MCF 10A (cell line): ENCODE measurements around the gene RNF212. TPM values are rescaled to one million over a fixed set of nuclear protein-coding genes. Genes with fewer than 3 reads are reported as not detected.
"Not testable (repeated sequence)": the region's sequence is repeated elsewhere in the genome, so short reads cannot be mapped to it uniquely, and the experiment has no call there.

Source experiments
- BruUV-seq: library from RNA; stranded (reverse); fragments of 400-500 nt; replicated peaks from 2 replicates; lab custom pipeline; 2021; lab: Mats Ljungman, UMichigan
- CTCF ChIA-PET: fragments of 300-600 bp; sonication (Branson Sonifier 250); formaldehyde crosslinking; extraction: SDS; loops from one replicate; lab custom pipeline; 2021; ENCODE audit warnings: antibody characterized with exemption, inconsistent platforms; lab: Yijun Ruan, JAX
- POLR2A ChIA-PET: fragments of 300-600, 350-650 bp; sonication (Branson Sonifier 250); formaldehyde crosslinking; extraction: SDS; loops from one replicate; lab custom pipeline; 2020; ENCODE audit warnings: antibody characterized with exemption, inconsistent platforms; lab: Yijun Ruan, JAX
- DNase-seq: peaks from one replicate; pipeline ENCODE4 v3.0.0-alpha.2; 2018; ENCODE audit not compliant: unreplicated experiment
- H3K27ac Mint-ChIP-seq: one replicate; pipeline ENCODE4 v1.8.0; 2022; ENCODE audit warnings: mild to moderate bottlenecking, low read depth, mixed read lengths; ENCODE audit not compliant: unreplicated experiment
- H3K27me3 Mint-ChIP-seq: one replicate; pipeline ENCODE4 v1.8.0; 2022; ENCODE audit warnings: mixed read lengths; ENCODE audit not compliant: insufficient read depth, unreplicated experiment
- H3K36me3 Mint-ChIP-seq: one replicate; pipeline ENCODE4 v1.8.0; 2022; ENCODE audit warnings: mild to moderate bottlenecking, moderate library complexity, mixed read lengths; ENCODE audit not compliant: insufficient read depth, unreplicated experiment
- H3K4me1 Mint-ChIP-seq: one replicate; pipeline ENCODE4 v1.8.0; 2022; ENCODE audit warnings: mixed read lengths; ENCODE audit not compliant: insufficient read depth, unreplicated experiment
- H3K4me3 Mint-ChIP-seq: one replicate; pipeline ENCODE4 v1.8.0; 2022; ENCODE audit warnings: mild to moderate bottlenecking, moderate library complexity, mixed read lengths; ENCODE audit not compliant: unreplicated experiment
- H3K9me3 Mint-ChIP-seq: one replicate; pipeline ENCODE4 v1.8.0; 2022; ENCODE audit warnings: mixed read lengths; ENCODE audit not compliant: unreplicated experiment
- intact Hi-C: fragments of 100-400 bp; cut with micrococcal nuclease; formaldehyde crosslinking; loops from 2 replicates; pipeline ENCODE4 v1.14.1; 2022
- total RNA-seq: library from RNA; stranded (reverse); gene quantifications from 2 replicates; pipeline ENCODE4 v1.2.3, GENCODE V29; 2022
- TF ChIP-seq, protein P1 (sequence below): fragments of 200-600 bp; IDR thresholded peaks from one replicate; pipeline ENCODE4 v1.8.0; 2022; ENCODE audit warnings: antibody characterized with exemption, mild to moderate bottlenecking; ENCODE audit not compliant: unreplicated experiment

Gene RNF212
- total RNA-seq, 1 experiment from 2014 or later: not detected

DNA sequence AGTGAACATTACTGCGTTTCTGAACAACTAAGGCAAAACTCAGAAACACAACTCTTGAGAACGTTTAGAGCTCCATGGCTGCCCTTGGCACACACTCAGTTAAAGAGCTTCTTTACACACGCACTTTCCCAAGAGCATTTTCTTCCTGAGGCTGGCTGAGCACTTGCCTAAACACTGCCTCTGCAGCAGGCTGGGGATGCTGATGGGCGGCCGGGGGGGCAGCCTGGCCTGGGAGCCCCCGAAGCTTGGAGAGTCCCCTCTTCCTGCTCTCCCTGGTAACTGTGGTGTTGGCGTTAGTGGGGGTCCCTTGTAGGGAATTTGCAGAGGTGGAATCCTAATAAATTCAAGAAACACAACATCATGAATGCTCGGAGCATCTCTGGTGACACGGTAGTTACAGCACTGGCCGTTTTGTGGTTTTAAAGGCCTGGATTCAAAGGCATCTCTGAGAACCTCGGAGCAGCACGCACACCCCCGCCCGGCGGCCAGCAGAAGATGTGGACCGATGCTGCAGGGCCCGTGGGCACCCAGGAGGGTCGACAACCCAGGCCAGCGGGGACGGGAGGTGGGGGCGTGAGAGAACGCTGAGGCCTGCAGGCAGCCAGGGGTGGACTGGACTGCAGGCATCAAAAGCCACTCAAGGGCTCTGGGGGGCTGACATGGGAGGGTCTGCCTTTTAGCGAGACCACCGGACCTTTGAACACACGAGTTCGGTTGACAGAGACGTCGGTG is 56.5 kb downstream of the RNF212 start:
- DNase-seq: no peak
- Mint-ChIP-seq H3K36me3 (no peaks in the 10 kb centered on the region), H3K4me3 (no peak overlapping the region), H3K27ac (no peak overlapping the region), H3K4me1 (peaks cover 6% of the 10 kb centered on the region), H3K27me3 (peaks cover 44% of the 10 kb centered on the region), H3K9me3 (no peaks in the 10 kb centered on the region)
- intact Hi-C loops: no loop called here
- ChIA-PET POLR2A (no interaction called here), CTCF (no interaction called here)
- TF ChIP-seq, protein P1, sequence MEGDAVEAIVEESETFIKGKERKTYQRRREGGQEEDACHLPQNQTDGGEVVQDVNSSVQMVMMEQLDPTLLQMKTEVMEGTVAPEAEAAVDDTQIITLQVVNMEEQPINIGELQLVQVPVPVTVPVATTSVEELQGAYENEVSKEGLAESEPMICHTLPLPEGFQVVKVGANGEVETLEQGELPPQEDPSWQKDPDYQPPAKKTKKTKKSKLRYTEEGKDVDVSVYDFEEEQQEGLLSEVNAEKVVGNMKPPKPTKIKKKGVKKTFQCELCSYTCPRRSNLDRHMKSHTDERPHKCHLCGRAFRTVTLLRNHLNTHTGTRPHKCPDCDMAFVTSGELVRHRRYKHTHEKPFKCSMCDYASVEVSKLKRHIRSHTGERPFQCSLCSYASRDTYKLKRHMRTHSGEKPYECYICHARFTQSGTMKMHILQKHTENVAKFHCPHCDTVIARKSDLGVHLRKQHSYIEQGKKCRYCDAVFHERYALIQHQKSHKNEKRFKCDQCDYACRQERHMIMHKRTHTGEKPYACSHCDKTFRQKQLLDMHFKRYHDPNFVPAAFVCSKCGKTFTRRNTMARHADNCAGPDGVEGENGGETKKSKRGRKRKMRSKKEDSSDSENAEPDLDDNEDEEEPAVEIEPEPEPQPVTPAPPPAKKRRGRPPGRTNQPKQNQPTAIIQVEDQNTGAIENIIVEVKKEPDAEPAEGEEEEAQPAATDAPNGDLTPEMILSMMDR: no peak
- no TSS peak for BruUV-seq

DNA sequence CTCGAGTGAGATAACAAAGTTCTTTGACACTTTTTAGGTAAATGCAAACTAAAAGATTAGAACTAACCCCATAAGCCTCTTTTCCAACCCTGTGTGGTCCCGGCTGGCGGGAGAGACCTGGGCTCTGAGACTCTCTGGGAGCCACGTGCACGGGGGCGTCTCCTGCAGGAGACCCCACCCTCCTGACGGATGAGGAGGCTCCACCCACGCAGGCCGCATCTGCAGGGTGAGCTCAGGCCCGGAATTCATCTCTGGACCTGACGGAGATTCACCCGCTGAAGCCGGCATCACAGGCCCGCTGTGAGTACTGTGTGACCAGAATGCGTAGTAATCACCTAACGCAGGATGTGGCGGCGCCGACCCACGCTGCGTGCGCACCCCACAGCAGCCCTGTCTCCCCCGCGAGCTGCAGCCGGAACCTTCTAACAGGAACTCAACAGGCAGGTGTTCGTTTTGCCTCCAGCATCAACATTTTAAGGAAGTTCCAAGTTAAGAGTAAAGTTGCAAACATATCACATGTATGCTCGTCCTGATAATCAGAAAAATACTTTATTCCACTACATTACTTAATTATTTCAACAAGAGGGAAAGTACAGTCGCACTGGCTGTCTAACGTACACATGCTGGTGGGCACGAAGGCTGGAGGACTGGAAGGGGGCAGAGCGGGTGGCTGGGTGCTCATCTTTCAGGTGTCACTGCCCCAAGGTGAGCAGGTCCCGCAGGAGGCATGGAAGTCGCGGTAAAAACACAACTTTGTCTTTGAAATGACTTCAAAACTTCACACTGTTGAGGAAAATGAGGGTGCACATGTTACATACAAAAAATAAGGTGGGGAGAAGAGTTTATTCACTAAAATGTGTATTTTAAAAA is 57.4 kb downstream of the RNF212 start:
- H3K27ac Mint-ChIP-seq: no peak overlapping the region
- DNase-seq: no peak
- H3K9me3 Mint-ChIP-seq: no peaks in the 10 kb centered on the region
- intact Hi-C loops: no loop called here
- no peaks in the 10 kb centered on the region for H3K36me3 Mint-ChIP-seq
- peaks cover 6% of the 10 kb centered on the region for H3K4me1 Mint-ChIP-seq
- ChIA-PET CTCF (interaction anchor here (0.6 kb wide), 1 partner anchor 107 kb away, joined by 3 read pairs; no protein-coding TSS in a partner anchor), POLR2A (no interaction called here)
- H3K4me3 Mint-ChIP-seq: no peak overlapping the region
- no TSS peak for BruUV-seq
- H3K27me3 Mint-ChIP-seq: peaks cover 42% of the 10 kb centered on the region
- TF ChIP-seq, protein P1: no peak

DNA sequence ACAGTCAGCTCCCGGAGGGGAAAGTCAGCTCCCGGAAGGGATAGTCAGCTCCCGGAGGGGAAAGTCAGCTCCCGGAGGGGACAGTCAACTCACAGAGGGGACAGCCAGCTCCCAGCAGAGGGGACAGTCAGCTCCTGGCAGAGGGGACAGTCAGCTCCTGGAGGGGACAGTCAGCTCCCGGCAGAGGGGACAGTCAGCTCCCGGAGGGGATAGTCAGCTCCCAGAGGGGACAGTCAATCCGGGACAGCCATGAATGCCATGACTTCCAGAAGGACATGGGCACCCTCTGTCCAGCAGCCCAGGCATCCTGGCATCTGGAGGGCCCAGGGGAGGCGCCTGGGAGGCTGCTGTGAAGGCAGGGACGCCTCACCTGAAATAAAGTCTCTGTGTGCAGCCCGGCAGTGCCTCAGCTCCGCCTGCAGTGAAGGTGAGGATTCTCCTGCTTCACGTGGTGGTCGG is 58.1 kb downstream of the RNF212 start:
- BruUV-seq, H3K27ac Mint-ChIP-seq, H3K4me3 Mint-ChIP-seq, intact Hi-C loops, H3K9me3 Mint-ChIP-seq, POLR2A ChIA-PET, H3K4me1 Mint-ChIP-seq, DNase-seq, H3K36me3 Mint-ChIP-seq: not testable (repeated sequence)
- CTCF ChIA-PET: interaction anchor here (0.7 kb wide), 1 partner anchor 124 kb away, joined by 3 read pairs; no protein-coding TSS in a partner anchor
- H3K27me3 Mint-ChIP-seq: peaks cover 42% of the 10 kb centered on the region

DNA sequence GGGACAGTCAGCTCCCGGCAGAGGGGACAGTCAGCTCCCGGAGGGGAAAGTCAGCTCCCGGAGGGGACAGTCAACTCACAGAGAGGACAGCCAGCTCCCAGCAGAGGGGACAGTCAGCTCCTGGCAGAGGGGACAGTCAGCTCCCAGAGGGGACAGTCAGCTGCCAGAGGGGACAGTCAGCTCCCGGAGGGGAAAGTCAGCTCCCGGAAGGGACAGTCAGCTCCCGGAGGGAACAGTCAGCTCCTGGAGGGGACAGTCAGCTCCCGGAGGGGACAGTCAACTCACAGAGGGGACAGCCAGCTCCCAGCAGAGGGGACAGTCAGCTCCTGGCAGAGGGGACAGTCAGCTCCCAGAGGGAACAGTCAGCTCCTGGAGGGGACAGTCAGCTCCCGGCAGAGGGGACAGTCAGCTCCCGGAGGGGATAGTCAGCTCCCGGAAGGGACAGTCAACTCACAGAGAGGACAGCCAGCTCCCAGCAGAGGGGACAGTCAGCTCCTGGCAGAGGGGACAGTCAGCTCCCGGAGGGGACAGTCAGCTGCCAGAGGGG is 58.6 kb downstream of the RNF212 start:
- H3K4me1 Mint-ChIP-seq, DNase-seq, H3K36me3 Mint-ChIP-seq, BruUV-seq, H3K4me3 Mint-ChIP-seq, H3K27ac Mint-ChIP-seq, H3K9me3 Mint-ChIP-seq, POLR2A ChIA-PET, intact Hi-C loops: not testable (repeated sequence)
- H3K27me3 Mint-ChIP-seq: peaks cover 42% of the 10 kb centered on the region
- CTCF ChIA-PET: interaction anchor here (0.6 to 0.7 kb wide), 2 partner anchors 24 to 124 kb away, joined by 3 to 4 read pairs; no protein-coding TSS in a partner anchor

DNA sequence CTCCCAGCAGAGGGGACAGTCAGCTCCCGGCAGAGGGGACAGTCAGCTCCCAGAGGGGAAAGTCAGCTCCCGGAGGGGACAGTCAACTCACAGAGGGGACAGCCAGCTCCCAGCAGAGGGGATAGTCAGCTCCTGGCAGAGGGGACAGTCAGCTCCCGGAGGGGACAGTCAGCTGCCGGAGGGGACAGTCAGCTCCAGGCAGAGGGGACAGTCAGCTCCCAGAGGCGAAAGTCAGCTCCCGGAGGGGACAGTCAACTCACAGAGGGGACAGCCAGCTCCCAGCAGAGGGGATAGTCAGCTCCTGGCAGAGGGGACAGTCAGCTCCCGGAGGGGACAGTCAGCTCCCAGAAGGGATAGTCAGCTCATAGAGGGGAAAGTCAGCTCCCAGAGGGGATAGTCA is 59.5 kb downstream of the RNF212 start:
- H3K27me3 Mint-ChIP-seq: peaks cover 42% of the 10 kb centered on the region
- BruUV-seq, H3K9me3 Mint-ChIP-seq, H3K4me3 Mint-ChIP-seq, H3K36me3 Mint-ChIP-seq, H3K27ac Mint-ChIP-seq, intact Hi-C loops, DNase-seq, H3K4me1 Mint-ChIP-seq: not testable (repeated sequence)
- ChIA-PET POLR2A (interaction anchor here (1.0 to 1.6 kb wide), 3 partner anchors 28 to 235 kb away, joined by 3 to 6 read pairs (median 3); partner anchors contain the start of genes GAK and TMEM175), CTCF (interaction anchor here (0.6 to 1.1 kb wide), 2 partner anchors 18 to 240 kb away, joined by 5 to 7 read pairs; no protein-coding TSS in a partner anchor)
